Endothelial cell of umbilical vein (primary cell): ENCODE results near the gene SQOR. TPM values are rescaled to one million over a fixed set of nuclear protein-coding genes. Genes with fewer than 3 reads are reported as not detected.

Source experiments
- BruUV-seq: library from RNA; stranded (reverse); fragments of 400-500 nt; replicated peaks from 2 replicates; lab custom pipeline; 2021; lab: Mats Ljungman, UMichigan
- CTCF ChIA-PET: fragments of 300-600, 350-600 bp; sonication (Branson Sonifier 250); formaldehyde crosslinking; loops from one replicate; lab custom pipeline; 2021; ENCODE audit warnings: antibody characterized with exemption, inconsistent platforms; lab: Charles Lee
- POLR2A ChIA-PET: fragments of 300-600, 350-600 bp; sonication (Branson Sonifier 250); formaldehyde crosslinking; loops from one replicate; lab custom pipeline; 2021; ENCODE audit warnings: antibody characterized with exemption, inconsistent platforms; lab: Charles Lee
- DNase-seq: peaks from one replicate; pipeline ENCODE4 v3.0.0-alpha.2; 2011; ENCODE audit warnings: low read depth, low spot score
- FAIRE-seq: peaks from 2 replicates; lab custom pipeline; 2011; peaks lifted over from hg19 to GRCh38; lab: Jason Lieb, UNC
- H2AFZ ChIP-seq: 2 replicates; pipeline ENCODE4 v1.6.0; 2012; ENCODE audit warnings: low read depth, low read length, control low read depth, inconsistent platforms
- H3K27ac ChIP-seq: 2 replicates; pipeline ENCODE4 v1.5.1; 2011; ENCODE audit warnings: low read depth, mild to moderate bottlenecking, control low read depth, low read length, moderate library complexity; ENCODE audit not compliant: insufficient read depth
- H3K27me3 ChIP-seq, 2 experiments: 2 replicates each; pipeline versions ENCODE4 v1.6.0 to v1.6.1; 2011; ENCODE audit warnings: low read length in 2 of 2, mixed read lengths in 1 of 2; ENCODE audit not compliant: control insufficient read depth in 2 of 2, insufficient read depth in 2 of 2
- H3K36me3 ChIP-seq, 2 experiments: 2 replicates in 1 of 2; 3 replicates in 1 of 2; pipeline ENCODE4 v1.5.1; 2011; ENCODE audit warnings: low read length in 2 of 2, mild to moderate bottlenecking in 1 of 2, moderate library complexity in 1 of 2; ENCODE audit not compliant: control insufficient read depth in 2 of 2, insufficient read depth in 2 of 2; ENCODE audit errors: extremely low read depth in 1 of 2
- H3K4me1 ChIP-seq: 3 replicates; pipeline ENCODE4 v1.5.1; 2011; ENCODE audit warnings: mild to moderate bottlenecking, low read length; ENCODE audit not compliant: control insufficient read depth, insufficient read depth; ENCODE audit errors: extremely low read depth
- H3K4me2 ChIP-seq: 2 replicates; pipeline ENCODE4 v1.6.1; 2011; ENCODE audit warnings: low read length, control low read depth, mixed read lengths; ENCODE audit not compliant: insufficient read depth
- H3K4me3 ChIP-seq, 3 experiments: fragments of 200-600 bp in 1 of 3; sonication (generic), shearing (Covaris generic) in 1 of 3; replicated peaks in 1 of 3; 2 replicates each; pipeline ENCODE4 v1.5.1; 2011 to 2016; ENCODE audit warnings: control low read depth in 3 of 3, low read length in 3 of 3, mild to moderate bottlenecking in 2 of 3, inconsistent platforms in 1 of 3, low read depth in 1 of 3, moderate library complexity in 1 of 3; ENCODE audit not compliant: insufficient read depth in 1 of 3
- H3K79me2 ChIP-seq: 2 replicates; pipeline ENCODE4 v1.6.0; 2012; ENCODE audit warnings: low read length, inconsistent platforms; ENCODE audit not compliant: control insufficient read depth, insufficient read depth
- H3K9ac ChIP-seq: replicated peaks from 2 replicates; pipeline ENCODE3; 2011; ENCODE audit warnings: low read length, control low read depth; ENCODE audit not compliant: insufficient read depth; ENCODE audit errors: extremely low read depth
- H3K9me1 ChIP-seq: replicated peaks from 3 replicates; pipeline ENCODE4 v1.6.0; 2011; ENCODE audit warnings: mild to moderate bottlenecking, low read length; ENCODE audit not compliant: control insufficient read depth, insufficient read depth; ENCODE audit errors: extremely low read depth
- H3K9me3 ChIP-seq: replicated peaks from 2 replicates; pipeline ENCODE4 v1.5.1; 2012; ENCODE audit warnings: low read length, inconsistent platforms; ENCODE audit not compliant: control insufficient read depth, insufficient read depth
- H4K20me1 ChIP-seq: replicated peaks from 2 replicates; pipeline ENCODE3; 2011; ENCODE audit warnings: mild to moderate bottlenecking, low read length; ENCODE audit not compliant: control insufficient read depth, insufficient read depth; ENCODE audit errors: extremely low read depth
- EZH2 ChIP-seq: IDR thresholded peaks from 2 replicates; pipeline ENCODE4 v1.6.1; 2012; ENCODE audit warnings: borderline replicate concordance, low read depth, mild to moderate bottlenecking, moderate library complexity, low read length, inconsistent platforms; ENCODE audit not compliant: severe bottlenecking
- FOS ChIP-seq: IDR thresholded peaks from 2 replicates; pipeline ENCODE4 v1.6.1; 2011; ENCODE audit warnings: mild to moderate bottlenecking, low read length, moderate library complexity, borderline replicate concordance; ENCODE audit not compliant: insufficient read depth
- GATA2 ChIP-seq: IDR thresholded peaks from 2 replicates; pipeline ENCODE4 v1.7.0; 2011; ENCODE audit warnings: low read depth, mild to moderate bottlenecking, moderate library complexity, mixed read lengths, low read length; ENCODE audit not compliant: insufficient read length, insufficient read depth
- JUN ChIP-seq: IDR thresholded peaks from 2 replicates; pipeline ENCODE4 v1.6.1; 2011; ENCODE audit warnings: borderline replicate concordance, low read depth; ENCODE audit not compliant: insufficient read length, insufficient read depth
- MYC ChIP-seq: IDR thresholded peaks from one replicate; pipeline ENCODE4 v1.6.1; 2011; ENCODE audit warnings: mild to moderate bottlenecking, low read depth, low read length
- POLR2A ChIP-seq: IDR thresholded peaks from 2 replicates; pipeline ENCODE4 v1.6.1; 2012; ENCODE audit warnings: low read depth, mild to moderate bottlenecking, control low read depth, low read length
- POLR2AphosphoS5 ChIP-seq: IDR thresholded peaks from 2 replicates; pipeline ENCODE4 v1.6.1; 2012; ENCODE audit warnings: low read depth, mild to moderate bottlenecking, control low read depth, low read length, moderate library complexity; ENCODE audit not compliant: insufficient read depth
- dilution Hi-C: fragments of 300-500 bp; cut with MboI; formaldehyde crosslinking; loops from one replicate; pipeline ENCODE4 v1.15.0; 2019; ENCODE audit warnings: low sequenced_read_pairs; ENCODE audit not compliant: extremely low pct_ligation_motif_present
- intact Hi-C: fragments of 100-400 bp; cut with micrococcal nuclease; formaldehyde crosslinking; loops from one replicate; pipeline ENCODE4 v1.10.0; 2022
- polyA plus RNA-seq, 4 experiments: library from polyadenylated mRNA; depleted of rRNA in 3 of 4; stranded (reverse) in 3 of 4; unstranded in 1 of 4; fragments of >200 nt; gene quantifications; 2 replicates each; pipeline versions ENCODE4 v1.2.1 to v1.2.3, GENCODE V29; 2011 to 2012; ENCODE audit warnings: missing spikeins in 1 of 4
- total RNA-seq: library from RNA; stranded (reverse); gene quantifications from 2 replicates; pipeline ENCODE4 v1.2.3, GENCODE V29; 2021
- TF ChIP-seq, protein P1 (sequence below), 2 donors: IDR thresholded peaks; 1 replicate in 1 of 2; 2 replicates in 1 of 2; pipeline ENCODE4 v1.5.1; 2011; ENCODE audit warnings: low read length in 2 of 2, mild to moderate bottlenecking in 2 of 2, moderate library complexity in 2 of 2, control low read depth in 1 of 2, inconsistent platforms in 1 of 2, low read depth in 1 of 2; ENCODE audit not compliant: insufficient read depth in 1 of 2; ENCODE audit errors: extremely low read depth in 1 of 2
- TF ChIP-seq, protein P2 (sequence below): IDR thresholded peaks from 2 replicates; pipeline ENCODE4 v1.6.1; 2011; ENCODE audit not compliant: insufficient read depth, insufficient read length

The SQOR gene
- total and polyA plus RNA-seq, 2 donors (not counting 3 experiments of a cell fraction or from before 2014, with no cell fraction given) = 12.9 to 17.9 TPM

DNA sequence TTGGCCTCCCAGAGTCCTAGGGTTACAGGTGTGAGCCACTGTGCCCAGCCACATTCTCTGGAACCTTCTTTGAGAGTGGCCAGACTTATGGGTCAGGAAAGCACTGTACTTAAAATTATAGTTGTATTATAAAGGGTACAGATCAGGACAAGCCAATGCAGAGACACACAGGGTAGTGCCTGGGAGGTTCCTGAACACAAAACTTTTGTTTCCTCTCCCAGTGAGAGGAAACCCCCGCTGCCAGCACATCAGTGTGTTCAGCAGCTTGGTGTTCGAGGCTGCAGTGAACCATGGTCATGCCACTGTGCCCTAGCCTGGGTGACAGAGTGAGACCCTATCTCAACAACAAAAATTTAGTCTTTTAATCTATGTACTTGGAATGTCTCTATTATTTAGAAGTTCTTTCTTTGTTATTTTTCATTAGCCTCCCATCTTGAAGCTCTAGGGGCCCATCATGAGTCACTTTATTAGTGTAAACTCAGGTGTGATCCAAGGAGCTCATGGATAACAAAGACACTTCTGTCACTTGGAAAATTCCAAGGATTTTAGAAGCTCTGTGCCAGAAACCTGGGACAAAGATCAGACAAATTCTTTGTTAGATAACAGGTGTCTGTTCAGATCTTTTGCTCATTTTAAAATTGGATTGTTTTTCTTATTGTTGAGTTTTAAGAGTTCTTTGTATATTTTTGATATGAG is 39.8 kb upstream of the SQOR start:
- Histone ChIP-seq H3K9me3 (no peaks in the 10 kb centered on the region), H3K27me3 (no peaks in the 10 kb centered on the region), H3K9ac (no peak overlapping the region), H3K36me3 (no peaks in the 10 kb centered on the region), H3K4me1 (peaks cover 8% of the 10 kb centered on the region), H3K9me1 (no peaks in the 10 kb centered on the region), H3K79me2 (peaks cover 39% of the 10 kb centered on the region), H3K27ac (no peak overlapping the region), H2AFZ (no peak overlapping the region), H3K4me3 (no peak overlapping the region), H4K20me1 (no peaks in the 10 kb centered on the region), H3K4me2 (no peak overlapping the region)
- no TSS peak for BruUV-seq
- TF ChIP-seq, protein P1, sequence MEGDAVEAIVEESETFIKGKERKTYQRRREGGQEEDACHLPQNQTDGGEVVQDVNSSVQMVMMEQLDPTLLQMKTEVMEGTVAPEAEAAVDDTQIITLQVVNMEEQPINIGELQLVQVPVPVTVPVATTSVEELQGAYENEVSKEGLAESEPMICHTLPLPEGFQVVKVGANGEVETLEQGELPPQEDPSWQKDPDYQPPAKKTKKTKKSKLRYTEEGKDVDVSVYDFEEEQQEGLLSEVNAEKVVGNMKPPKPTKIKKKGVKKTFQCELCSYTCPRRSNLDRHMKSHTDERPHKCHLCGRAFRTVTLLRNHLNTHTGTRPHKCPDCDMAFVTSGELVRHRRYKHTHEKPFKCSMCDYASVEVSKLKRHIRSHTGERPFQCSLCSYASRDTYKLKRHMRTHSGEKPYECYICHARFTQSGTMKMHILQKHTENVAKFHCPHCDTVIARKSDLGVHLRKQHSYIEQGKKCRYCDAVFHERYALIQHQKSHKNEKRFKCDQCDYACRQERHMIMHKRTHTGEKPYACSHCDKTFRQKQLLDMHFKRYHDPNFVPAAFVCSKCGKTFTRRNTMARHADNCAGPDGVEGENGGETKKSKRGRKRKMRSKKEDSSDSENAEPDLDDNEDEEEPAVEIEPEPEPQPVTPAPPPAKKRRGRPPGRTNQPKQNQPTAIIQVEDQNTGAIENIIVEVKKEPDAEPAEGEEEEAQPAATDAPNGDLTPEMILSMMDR (IDR thresholded peaks at IDR 0.05; ENCODE audit: extremely low read depth in 1 of 2, insufficient read depth in 1 of 2, low read depth in 1 of 2, low read length in 2 of 2) = no peak
- TF ChIP-seq, protein P2, sequence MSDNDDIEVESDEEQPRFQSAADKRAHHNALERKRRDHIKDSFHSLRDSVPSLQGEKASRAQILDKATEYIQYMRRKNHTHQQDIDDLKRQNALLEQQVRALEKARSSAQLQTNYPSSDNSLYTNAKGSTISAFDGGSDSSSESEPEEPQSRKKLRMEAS = no peak
- no peak for TF ChIP-seq MYC
- TF ChIP-seq GATA2 = no peak
- TF ChIP-seq POLR2A = no peak
- TF ChIP-seq FOS = no peak
- no peak for TF ChIP-seq EZH2
- TF ChIP-seq POLR2AphosphoS5 = no peak
- TF ChIP-seq JUN = no peak
- CTCF ChIA-PET = interaction anchor here (0.7 to 2.7 kb wide), 3 partner anchors 16 to 35 kb away, joined by 3 to 17 read pairs (median 5); no protein-coding TSS in a partner anchor
- FAIRE-seq = no peak
- dilution Hi-C loops (no loop called here), intact Hi-C loops (no loop called here)
- POLR2A ChIA-PET = no interaction called here
- DNase-seq = no peak
